NCI-H748 treated with DMSO at 0.1 percent for 48 hours (cell line): ENCODE data around the gene LAPTM5.

Source experiments
- DNase-seq: peaks from one replicate; lab custom pipeline; 2025; lab: John Stamatoyannopoulos, UW

The LAPTM5 gene

DNA sequence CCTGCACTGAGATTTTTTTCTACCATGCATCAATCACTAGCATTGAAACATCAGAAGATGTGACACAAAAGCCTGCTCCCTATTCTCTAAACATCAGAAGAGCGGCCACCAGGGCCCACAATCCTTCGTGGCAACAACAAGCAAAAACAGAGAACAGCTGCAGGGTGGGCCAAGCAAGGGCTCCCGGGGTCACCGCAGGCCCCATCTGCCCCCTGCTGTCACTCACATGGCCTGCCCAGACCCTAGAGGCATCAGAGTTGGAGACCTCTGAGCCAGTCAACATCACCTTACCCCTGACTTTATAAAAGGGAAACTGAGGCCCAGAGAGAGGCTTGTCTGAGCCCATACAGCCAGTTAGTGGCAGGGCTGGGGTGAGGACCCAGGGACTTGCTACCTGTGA, 1.8 kb downstream of the LAPTM5 start:
- DNase-seq, result no peak

DNA sequence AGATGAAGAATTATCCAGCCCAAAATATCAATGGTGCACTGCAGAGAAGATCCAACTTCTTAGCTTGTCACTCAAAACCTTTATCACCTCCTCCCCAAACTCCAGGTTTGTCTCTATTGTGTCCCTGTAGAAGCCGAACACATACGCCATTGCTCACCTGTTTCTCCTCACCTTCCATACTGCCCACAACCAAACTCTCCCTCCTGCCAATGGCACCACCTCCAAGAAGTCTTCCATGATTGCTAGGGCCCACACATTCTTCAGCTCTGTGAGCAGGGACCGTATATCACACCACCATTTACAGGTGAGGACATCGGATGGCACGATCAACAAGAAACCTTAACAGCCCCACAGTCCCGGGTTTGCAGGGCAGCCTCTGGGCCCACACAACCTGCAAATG, 2.2 kb downstream of the LAPTM5 start:
- no peak for DNase-seq

DNA sequence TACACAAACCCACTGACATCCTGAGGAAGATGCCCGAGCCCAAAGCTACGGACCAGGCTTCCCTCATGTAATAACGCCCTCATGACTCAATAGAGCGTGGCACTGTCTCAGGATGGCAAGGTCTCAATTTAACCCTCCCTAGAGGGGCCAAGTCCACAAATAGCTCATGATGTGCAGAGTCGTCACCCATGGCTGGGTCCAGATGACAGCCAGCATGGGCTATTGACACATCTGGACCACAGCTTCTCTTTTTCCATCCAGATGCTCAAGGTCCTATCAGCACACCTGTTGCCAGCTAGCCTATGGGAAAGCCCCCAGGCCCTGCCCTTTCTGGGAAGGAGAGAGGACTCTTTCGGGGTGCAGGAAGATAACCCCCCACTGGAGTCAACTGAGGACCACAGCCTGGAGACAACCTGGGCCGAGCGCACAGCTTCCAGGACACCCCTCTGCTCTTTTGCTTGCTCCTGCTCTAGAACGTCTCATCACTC, 2.8 kb downstream of the LAPTM5 start:
- DNase-seq, result no peak

DNA sequence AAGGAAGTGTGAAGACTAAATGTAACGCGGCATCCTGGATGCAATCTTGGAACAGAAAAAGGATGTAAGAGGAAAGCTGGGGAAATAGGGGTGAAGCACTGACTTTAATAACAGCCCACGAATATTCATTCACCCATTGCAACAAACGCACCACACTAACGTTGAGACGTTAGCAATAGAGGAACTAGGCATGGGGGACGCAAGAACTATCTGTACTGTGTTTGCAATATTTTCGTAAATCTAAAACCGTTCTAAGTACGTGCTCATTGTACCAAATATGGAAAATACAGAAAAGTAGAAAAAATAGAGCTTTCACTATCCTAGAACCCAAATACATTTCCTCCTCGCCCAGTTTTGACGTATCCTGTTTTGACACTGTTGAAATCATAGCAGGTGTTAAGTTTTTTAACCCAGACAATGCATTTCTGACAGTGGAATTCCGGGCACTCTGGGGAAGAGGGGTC, 3.9 kb downstream of the LAPTM5 start:
- DNase-seq, result no peak

DNA sequence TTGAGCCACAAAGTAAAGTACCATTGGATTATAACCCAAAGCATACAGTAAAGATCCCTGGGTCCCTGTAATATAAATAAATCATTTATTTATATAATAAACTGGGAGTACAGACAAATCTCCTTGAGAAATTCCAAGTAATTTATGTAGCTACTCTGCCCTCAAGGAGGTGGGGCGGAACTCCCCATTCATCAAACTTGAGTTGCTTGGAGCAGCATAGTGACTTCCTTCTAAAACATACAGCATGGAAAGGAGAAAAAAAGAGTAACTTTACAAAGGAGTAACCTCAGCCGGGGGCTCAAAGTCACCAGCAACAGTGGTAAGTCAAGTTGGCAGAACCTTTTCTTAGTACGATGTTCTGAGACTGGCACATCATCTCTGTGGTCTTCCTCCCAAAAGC, 4.5 kb downstream of the LAPTM5 start:
- DNase-seq, result no peak

DNA sequence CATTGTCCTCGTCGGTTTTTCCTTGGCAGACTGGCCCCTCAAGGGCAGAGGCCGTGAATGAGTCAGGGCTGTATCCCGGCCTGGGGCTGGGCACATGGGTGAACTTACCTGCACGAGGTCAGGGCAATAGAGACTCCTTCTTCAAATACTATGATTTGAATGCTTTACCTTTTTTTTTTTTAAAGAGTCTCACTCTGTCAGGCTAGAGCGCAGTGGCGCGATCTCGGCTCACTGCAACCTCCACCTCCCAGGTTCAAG, 5.0 kb downstream of the LAPTM5 start:
- no peak for DNase-seq

DNA sequence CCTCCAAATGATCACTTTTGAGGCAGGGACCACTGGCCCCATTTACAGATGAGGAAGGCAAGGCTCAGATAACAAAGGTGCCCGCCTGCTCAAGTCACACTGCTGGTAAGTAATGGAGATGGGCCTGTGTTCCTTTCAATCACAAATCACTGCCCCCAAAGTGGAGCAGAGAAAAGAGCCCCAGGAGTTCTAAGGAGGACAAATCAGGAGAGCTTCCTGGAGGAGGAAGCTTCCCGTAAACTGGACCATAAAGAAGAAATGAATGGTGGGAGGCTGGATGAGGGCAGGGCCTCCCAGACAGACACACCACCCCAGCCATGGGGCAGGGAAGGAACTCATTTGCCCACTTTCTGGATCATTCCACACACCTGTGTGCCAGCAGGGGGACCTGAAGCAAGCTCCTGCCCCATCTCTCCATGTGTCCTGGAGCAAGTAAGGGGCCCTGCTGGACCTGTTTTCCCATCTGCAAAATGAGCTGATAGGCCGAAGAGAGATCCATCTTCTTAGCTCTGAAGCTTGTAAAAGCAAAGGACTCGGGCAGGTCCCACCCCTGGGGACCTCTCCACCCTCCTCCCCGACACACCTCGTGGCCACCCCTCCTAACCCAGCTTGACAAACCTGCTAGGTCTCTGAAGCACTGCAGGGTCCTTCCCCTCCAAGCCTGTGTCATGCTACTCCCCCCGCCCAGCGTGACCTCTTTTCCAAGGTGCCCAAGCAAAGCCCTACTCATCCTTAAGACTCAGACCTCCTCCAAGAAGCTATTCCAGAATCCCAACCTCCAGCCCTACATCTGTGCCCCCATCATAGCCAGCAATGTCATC, 5.5 kb downstream of the LAPTM5 start:
- no peak for DNase-seq

DNA sequence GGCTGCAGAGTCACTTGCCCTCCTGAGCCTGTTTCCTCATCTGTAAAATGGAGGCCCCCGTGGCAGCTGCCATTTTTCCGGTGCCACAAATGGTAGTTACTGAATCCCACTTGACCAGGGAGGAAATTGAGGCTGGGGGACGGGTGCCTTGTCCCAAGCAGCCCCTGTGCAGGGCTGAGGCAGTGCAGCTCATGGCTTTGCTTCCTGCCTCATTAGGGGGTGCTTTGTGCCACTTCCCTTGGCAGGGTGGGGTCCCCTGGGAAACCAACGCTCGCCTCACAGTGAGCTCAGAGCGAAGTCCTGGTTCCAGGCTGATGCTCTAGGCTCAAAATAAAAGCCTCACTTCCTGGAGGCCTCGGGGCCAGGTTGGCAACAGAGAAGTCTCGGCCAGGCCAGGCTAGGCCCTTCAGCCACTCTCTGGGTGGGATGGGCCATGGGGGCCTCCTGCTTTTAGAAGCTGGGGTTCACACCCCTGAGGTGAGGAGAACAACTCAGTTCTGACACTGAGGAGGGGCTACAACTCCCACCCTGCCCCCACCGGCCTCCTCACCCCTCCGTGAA, 6.8 kb downstream of the LAPTM5 start:
- DNase-seq, result no peak

DNA sequence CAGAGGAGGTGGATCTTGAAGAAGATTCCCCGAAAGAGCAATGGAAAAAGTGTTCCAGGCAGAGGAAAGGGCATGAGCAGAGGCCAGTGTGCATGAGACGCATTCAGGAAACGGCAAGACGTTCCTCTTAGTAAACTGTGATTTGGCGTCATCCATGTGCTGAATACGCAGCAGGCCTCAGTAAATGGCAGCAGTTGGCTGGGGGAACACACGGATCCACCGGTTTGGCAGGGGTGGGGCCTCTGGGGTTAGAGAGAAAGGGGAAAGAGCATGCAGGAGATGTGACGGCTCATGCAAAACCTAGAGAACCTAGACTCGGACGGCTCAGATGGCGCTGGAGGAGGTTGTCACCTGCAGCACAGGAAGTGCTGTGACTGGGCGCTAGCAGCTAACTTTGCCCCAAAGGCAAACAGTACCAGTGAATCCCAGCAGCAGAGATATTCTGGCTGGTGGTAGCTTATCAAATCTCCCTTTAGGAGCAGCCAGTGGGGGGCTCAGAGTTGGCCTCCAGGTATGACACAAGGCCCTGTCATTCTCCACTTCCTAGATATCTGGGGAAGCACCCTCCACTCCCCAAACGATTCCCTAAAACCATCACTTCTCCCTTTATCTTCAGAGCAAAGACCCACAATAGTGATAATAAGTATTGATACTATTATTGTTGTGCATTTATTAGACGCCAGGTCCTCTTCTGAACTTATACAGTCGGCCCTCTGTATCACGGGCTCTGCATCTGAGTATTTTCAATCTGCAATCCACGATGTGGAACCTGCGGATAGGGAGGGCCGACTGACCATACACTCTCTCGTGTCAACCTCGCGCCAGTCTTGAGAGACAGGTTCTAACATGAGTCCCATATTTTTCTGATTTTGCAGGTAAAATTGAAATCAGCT, 7.6 kb downstream of the LAPTM5 start:
- no peak for DNase-seq

DNA sequence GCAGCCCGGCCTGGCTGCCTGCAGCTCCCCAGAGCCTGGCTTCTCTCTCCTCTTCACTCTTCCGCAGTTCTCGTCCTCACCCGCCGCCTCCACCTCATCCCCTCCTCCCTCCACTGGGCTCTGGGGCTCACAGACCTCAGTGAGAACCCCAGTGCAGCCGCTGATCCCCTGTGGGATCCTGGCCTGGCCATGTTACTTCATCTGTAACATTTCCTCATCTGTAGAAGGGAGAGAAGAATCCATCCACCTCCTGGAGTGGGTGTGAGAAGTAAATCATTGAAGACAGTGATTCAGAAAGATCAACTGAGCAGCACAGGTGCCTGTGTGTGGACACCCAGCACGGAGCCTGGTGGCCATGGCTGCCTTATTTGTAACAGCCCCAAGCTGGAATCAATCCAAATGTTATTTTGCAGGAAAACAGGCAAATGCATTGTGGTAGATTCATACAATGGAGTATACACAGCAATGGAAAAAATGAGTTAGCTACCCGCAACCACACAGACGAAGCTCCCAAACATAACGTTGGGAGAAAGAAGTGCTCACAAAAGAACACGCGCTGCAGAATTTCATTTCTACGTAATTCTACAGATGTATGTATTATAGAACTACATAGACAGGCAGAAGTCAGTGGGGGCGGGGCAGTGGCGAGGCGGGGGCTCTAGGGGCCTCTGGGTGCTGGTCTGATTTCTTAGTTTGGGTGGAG, 8.7 kb downstream of the LAPTM5 start:
- no peak for DNase-seq

DNA sequence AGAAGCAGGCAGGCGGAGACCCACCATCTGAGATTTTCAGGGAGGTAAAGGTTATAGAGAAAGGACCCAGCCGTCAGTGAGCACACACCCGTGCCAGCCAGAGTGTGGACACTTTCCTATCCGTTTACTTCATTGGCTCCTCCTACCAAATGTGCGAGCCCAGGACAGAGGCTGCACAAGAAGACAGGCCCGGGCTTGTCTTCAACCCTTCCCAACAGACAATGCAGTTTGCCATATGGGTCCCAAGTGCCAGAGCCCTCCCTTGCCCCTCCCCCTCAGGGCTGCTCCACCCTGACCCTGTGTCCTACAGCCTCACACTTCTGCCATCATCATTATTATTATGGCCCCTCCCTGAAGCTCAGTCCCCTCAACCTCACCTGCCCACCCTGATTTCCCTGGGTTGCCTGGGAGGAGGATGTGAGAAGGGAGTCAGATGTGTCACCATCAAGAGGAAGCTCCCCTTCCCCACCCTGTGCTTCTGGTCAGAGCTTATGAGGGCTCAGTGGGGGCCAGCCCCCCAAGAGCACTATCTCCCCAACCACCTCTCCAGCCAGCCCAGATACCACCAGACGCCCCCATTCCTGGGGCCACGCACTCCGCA, 9.4 kb downstream of the LAPTM5 start:
- DNase-seq, result peak; percentile 14

DNA sequence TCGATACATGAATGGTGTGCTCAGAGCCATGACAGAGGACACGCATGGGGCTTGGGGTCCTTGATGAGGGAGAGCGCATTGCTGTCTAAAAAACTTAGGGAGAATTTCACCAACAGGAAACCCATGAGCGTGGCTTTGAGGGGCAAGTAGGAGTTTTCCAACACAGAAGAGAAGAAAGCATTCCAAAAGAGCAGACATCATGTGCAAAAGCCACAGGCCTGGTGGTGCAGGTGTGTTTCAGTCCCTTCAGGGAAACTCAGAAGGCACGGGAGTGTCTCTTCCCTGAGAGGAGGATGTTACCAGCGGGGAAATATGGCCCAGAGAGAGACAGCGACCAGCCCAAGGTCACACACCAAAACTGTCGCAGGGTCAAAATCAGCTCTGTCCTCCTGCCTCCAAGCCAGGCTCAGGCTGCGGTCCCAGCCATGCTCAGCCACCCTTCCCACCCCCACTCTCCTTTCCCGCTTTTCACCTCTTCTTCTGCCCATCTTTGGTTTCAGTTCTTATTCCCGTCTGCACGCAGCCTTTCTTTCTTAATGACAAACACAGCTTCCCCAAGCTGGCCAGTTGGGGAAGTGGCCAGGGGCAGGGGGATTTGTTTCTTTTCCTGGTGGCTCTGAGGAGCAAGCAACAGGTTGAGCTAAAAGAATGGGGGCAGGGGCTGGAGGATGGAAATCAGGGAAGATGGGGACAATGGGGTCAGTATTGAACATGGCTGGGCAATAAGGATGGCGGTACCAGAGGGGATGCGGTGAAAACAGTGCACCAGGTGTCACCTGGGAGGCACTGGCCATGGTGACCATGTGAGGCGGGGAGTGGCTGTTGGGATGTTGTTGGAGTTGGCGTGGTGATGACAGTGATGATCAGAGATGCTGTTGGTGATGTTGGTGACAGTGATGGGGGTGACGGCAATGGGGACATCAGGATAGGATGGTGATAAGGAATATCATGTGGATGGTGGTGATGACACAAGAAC, 10.3 kb downstream of the LAPTM5 start:
- DNase-seq, result no peak

DNA sequence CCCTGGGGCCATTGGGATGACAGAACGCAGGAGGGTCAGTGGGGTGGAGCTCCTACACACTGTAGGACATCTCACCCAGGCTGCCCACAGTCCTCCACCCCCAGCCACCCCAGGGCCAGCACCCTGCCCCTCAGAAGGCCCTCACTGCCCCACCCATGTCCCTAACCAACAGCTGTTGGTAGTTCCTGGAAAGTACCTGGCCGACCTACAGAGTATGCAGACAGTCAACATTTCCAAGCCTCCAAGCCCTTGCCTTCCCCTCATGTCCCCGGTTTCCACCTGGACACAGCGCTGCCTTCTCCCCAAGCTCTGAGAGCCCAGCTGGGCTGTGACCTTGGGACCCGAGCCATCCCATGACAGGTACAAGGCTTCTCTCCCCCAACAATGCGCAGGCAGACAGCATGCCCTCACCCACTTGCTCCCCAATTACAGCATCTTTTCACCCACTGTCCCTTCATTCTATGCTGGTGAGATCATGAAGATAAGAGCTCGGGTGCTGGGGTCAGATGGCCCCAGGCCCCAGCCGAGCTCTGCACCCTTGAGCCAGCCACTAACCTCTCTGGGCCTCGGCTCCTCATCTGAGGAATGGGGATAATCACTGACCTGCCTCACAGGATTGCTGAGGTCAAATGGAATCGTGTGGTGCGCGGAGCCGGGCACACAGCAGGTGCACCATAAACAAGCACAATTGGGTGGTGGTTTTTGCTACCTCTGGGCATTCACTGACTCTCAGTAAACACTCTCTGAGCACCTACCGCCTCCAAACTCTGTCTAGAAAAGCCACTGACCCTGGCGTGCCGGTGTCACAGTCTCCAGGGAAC, 11.2 kb downstream of the LAPTM5 start:
- DNase-seq, result no peak

DNA sequence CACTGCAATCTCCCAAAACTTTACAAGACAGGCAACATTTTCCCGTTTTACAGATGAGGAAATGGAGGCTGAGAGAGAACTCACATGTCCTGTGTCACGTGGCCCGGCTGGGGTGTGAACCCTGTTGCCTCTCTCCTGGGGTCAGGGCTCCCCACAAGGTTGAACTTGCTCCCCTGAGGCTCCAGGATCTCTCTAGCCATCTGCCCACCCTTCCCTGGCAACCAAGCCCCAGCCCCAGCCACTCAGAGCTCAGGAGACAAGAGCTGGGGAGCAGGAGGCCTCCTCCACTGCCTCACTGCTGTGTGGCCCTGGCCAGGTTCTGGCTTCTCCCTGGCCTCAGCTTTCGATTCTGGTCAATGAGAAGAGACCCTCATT, 11.8 kb downstream of the LAPTM5 start:
- DNase-seq, result no peak

DNA sequence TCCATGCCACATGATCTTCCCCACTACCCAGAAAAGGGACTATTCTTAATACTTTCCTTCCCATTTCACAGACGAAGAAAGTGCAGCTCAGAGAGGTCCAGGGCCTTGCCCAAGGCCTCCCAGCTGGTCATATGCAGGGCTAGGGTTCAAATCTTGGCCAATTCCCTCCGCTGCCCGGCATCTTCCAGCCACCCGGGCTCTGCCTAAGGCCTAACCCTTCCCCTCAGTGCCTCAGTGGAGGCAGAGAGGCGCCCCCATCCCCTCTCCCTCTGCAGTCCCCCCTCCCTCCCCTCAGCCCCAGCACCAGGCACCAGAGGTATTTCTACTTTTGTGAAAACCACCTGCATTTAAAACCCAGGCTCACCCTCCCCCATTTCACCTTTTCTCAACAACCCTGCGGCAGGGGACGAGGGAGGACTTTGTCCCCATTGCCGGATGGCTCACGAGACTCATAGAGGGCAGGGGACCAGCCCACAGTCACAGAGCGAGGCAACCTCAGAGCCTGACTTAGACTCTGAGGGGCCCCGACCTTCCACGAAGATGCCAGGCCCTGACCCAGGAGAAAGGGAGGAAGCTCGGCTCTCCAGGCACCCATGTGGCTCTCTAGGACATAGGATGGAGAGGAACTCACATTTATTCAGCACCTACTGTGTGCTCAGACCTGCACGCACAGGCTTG, 12.3 kb downstream of the LAPTM5 start:
- no peak for DNase-seq

DNA sequence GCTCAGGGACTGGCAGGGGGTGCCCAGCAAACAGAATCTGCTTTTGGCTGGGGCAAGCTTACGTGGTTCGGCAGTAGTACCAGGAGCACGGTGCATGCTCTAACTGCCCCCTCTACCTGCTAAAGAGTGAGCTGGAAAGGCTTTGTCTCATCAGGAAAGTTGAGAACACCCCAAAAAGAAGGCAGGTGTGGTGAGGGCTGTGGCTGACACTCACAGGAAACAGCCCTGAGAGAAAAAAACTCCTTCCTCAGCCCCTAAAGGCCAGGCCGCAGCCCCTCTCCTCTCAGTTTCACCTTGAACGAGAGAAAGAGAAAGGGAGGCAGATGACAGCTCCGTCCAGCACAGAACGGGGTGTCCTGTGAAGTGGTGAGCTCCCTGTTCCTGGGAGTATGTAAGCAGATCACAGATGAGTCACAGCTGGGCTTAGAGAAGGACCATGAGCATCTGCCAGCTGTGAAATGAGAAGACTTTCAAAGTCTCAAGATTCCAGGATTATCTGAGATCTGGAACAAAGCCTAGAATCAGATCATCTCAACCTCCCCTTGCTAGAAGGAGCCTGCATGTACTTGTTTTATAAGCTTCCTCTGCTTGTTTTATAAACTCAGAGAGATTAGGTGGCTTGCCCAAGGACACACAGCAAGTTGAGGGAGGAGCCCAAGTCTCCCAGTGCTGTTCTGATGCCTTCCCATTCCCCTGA, 13.4 kb downstream of the LAPTM5 start:
- DNase-seq, result no peak

DNA sequence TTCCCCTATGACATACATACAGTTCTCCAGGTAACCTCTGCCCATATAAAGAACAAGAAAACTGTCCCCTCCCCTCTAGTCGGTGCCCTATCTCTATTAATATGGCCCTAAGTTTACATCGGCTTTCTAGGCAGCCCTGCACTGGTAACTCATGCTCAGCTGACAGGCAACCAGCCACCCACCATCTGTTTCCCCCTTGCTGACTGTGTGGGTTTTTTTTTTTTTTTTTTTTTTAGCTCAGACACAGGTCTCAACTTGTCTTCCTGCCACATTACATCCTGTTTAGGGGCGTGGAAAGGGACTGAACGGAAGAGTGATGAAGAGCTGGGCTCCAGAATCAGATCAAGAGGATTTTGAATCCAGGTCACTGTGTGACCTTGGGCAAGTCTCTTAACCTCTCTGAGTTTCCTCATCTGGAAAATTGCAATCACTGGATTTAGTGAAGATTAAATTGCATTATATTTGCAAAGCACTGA, 14.0 kb downstream of the LAPTM5 start:
- no peak for DNase-seq

DNA sequence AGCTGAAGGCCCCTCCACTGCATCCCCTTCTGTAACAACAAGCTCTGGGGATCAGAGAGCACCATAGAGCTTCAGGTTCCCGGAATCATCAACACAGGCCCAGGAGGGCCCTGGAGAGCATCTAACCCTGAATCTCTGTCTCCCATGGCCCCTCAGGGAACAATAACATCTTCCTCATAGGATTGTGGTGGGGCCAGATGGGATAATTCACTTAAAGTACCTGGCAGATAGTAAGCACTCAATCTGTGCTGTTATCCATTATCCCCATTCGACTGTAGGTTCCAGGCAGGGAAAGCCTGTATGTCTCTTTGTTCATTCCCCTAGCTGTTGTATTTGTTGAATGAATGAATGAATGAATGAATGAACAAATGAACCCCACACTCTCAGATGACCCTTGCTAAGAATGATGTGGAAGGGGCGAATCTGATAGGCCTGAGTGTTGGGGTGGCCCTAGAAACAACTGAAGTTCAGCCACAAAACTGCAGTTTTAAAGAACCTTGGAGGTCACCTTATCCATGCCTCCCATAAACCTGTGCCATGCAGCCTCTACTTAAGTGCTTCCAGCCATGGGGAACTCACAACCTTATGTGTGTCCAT, 14.5 kb downstream of the LAPTM5 start:
- DNase-seq, result no peak
